ENCODE results near the gene YY1. TPM values are rescaled to one million over a fixed set of nuclear protein-coding genes. Genes with fewer than 3 reads are reported as not detected.

The YY1 gene
- total and polyA plus RNA-seq, 8 donors, result 23.0 to 68.1 (median 41.9) TPM

DNA sequence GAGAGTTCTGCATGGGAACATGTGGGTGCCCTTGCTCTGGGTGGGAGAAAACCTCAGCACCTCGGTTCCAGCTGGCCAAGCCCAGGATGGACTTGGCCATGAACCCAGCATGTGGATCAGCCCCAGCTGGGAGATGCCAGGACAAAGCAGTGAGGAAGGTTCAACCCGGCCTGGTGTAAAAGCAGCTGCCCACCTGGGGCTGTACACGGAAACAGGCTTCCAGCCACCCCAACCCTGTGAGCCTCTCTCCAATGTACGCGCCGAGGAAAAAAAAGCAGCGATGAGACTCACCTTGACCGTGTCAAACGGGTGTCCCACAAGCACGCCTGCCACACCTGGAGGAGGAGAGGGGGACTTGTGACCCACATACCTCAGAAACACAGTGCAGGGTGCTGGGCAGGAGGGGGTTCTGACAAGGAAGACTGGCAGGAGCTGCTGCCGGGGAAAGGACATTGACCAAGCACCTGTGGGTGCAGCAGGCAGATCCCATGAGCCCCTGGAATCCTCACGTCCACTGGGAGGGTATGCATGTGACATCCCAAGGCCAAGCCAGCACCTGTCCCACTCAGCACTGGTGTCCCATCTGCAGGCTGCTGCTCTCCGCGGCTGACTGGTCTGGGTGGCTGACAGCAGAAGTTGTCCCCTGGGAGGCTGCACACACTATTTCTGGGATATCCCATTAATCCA is 59.8 kb downstream of the YY1 start:
- peak overlapping the region in 2 of 5 donors; percentile 76 to 81 for H3K27ac ChIP-seq
- intact Hi-C loops (cut with DNase I; ENCODE audit: low total_unique reads), result no loop called here
- no peak for DNase-seq

DNA sequence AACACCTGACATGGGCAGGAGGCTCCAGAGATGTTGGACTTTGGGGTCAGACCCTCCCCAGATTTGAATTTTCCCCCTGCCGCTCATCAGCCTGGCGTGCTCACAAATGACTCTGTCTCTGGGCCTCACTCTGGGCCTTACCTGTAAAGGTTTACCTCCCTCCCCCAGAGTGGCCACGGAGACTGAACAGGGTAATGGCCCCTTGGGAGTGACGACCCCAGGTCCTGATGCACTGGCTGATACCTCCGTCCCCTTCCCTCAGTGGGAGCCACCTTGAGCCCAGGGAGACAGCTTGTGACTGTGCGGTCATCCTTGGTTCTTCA is 60.3 kb downstream of the YY1 start:
- WGBS, 5 donors, result 93 to 97% (median 96%) methylated on average over 4 to 6 of the region's 6 CpGs
- Histone ChIP-seq H3K4me3 (no peak overlapping the region), H3K4me1 (peaks cover 35 to 67% (median 51%) of the 10 kb centered on the region in 4 donors), H3K27ac (peak overlapping the region in 1 of 5 donors; percentile 81), H3K27me3 (no peaks in the 10 kb centered on the region), H3K36me3 (peaks cover 0 to 12% (median 6%) of the 10 kb centered on the region in 4 donors), H3K9me3 (no peaks in the 10 kb centered on the region)
- DNase-seq, result no peak
- intact Hi-C loops (cut with DNase I; ENCODE audit: low total_unique reads), result no loop called here
- TF ChIP-seq, protein P1, sequence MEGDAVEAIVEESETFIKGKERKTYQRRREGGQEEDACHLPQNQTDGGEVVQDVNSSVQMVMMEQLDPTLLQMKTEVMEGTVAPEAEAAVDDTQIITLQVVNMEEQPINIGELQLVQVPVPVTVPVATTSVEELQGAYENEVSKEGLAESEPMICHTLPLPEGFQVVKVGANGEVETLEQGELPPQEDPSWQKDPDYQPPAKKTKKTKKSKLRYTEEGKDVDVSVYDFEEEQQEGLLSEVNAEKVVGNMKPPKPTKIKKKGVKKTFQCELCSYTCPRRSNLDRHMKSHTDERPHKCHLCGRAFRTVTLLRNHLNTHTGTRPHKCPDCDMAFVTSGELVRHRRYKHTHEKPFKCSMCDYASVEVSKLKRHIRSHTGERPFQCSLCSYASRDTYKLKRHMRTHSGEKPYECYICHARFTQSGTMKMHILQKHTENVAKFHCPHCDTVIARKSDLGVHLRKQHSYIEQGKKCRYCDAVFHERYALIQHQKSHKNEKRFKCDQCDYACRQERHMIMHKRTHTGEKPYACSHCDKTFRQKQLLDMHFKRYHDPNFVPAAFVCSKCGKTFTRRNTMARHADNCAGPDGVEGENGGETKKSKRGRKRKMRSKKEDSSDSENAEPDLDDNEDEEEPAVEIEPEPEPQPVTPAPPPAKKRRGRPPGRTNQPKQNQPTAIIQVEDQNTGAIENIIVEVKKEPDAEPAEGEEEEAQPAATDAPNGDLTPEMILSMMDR (IDR thresholded peaks at IDR 0.05), result no peak
- TF ChIP-seq POLR2A (IDR thresholded peaks at IDR 0.05) (no peak), EP300 (IDR thresholded peaks at IDR 0.05) (no peak), POLR2AphosphoS5 (IDR thresholded peaks at IDR 0.05) (no peak)

More for the DNA sequence above, 59.8 kb downstream of the YY1 start:
- Histone ChIP-seq H3K27me3 (no peaks in the 10 kb centered on the region), H3K4me1 (peaks cover 30 to 67% (median 46%) of the 10 kb centered on the region in 4 donors), H3K36me3 (peaks cover 0 to 12% (median 6%) of the 10 kb centered on the region in 4 donors), H3K9me3 (no peaks in the 10 kb centered on the region), H3K4me3 (no peak overlapping the region)
- TF ChIP-seq EP300 (IDR thresholded peaks at IDR 0.05), result no peak
- no peak for TF ChIP-seq POLR2AphosphoS5 (IDR thresholded peaks at IDR 0.05)
- TF ChIP-seq POLR2A (IDR thresholded peaks at IDR 0.05), result no peak
- TF ChIP-seq, protein P1 (IDR thresholded peaks at IDR 0.05), result no peak
- 85 to 93% (median 88%) methylated on average over 11 to 14 of the region's 14 CpGs for WGBS, 5 donors

DNA sequence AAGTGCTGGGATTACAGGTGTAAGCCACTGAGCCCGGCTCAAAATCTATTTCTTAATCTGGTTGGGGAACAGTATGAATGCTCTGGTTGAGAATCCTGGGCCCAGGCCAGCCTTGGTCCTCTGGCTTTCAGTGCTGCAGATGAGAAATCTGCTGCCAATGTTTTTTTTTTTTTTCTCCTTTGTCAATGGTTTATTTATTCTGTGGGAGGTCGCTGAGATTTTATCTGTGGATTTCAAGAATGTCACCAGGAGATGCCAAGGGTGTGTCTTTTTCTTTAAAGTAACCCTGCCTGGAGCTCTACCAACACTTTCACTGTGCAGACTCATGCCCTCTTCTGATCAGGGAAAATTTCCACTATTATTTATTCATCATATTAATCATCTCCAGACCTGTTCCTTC is 63.7 kb downstream of the YY1 start:
- 20 to 39% (median 25%) methylated on average over 2 of the region's 2 CpGs for WGBS, 5 donors
- H3K27ac ChIP-seq, result peak overlapping the region in 2 of 5 donors; percentile 9 to 20
- peak in 1 of 2 donors; percentile 50 for DNase-seq

DNA sequence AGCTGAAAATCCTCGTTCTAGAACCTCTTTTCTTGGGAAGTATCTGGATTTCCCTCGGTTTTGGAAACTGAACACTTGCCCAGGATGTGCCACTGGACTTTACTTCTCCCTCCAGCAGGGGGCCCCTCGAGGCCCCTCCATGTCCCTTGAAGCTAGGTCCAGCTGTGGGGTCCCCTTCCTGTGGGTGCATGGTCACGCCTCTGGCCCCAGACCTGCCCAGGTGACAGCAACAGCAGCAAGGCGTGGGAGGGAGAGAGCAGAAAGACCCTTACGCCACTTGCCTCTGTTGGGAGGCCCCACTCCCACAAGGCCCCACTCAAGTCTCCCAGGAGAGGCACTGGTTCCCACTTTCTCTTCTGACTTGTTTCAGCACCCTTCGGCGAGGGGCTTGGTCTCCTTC is 64.2 kb downstream of the YY1 start:
- no peak overlapping the region for H3K4me3 ChIP-seq
- TF ChIP-seq EP300 (IDR thresholded peaks at IDR 0.05), result no peak
- TF ChIP-seq, protein P1 (IDR thresholded peaks at IDR 0.05), result peak in 4 of 7 experiments; percentile 22 to 46 (median 34)
- H3K36me3 ChIP-seq, result peaks cover 0 to 12% (median 6%) of the 10 kb centered on the region in 4 donors
- peaks cover 42 to 64% (median 60%) of the 10 kb centered on the region in 4 donors for H3K4me1 ChIP-seq
- intact Hi-C loops (cut with DNase I; ENCODE audit: low total_unique reads), result no loop called here
- no peaks in the 10 kb centered on the region for H3K27me3 ChIP-seq
- 53 to 67% (median 60%) methylated on average over 6 to 8 of the region's 8 CpGs for WGBS, 5 donors
- peak in 1 of 2 donors; percentile 44 for DNase-seq
- no peaks in the 10 kb centered on the region for H3K9me3 ChIP-seq
- peak overlapping the region in 3 of 5 donors; percentile 9 to 38 (median 20) for H3K27ac ChIP-seq

More for the DNA sequence above, 63.7 kb downstream of the YY1 start:
- Histone ChIP-seq H3K4me3 (no peak overlapping the region), H3K27me3 (no peaks in the 10 kb centered on the region), H3K4me1 (peaks cover 42 to 63% (median 60%) of the 10 kb centered on the region in 4 donors), H3K9me3 (no peaks in the 10 kb centered on the region), H3K36me3 (peaks cover 0 to 12% (median 6%) of the 10 kb centered on the region in 4 donors)
- intact Hi-C loops (cut with DNase I; ENCODE audit: low total_unique reads), result no loop called here
- TF ChIP-seq POLR2A (IDR thresholded peaks at IDR 0.05) (no peak), POLR2AphosphoS5 (IDR thresholded peaks at IDR 0.05) (no peak), EP300 (IDR thresholded peaks at IDR 0.05) (no peak)
- TF ChIP-seq, protein P1 (IDR thresholded peaks at IDR 0.05), result no peak
